ENCODE measurements around the gene CDK11A. TPM values are rescaled to one million over a fixed set of nuclear protein-coding genes. Genes with fewer than 3 reads are reported as not detected.
A peak's percentile ranks its signal among the peaks of the same experiment; 100 is the strongest.
"Not testable (repeated sequence)": the region's sequence is repeated elsewhere in the genome, so short reads cannot be mapped to it uniquely, and the experiment has no call there.

CDK11A gene
- total RNA-seq, 2 experiments from 2014 or later: 64.2 to 65.0 TPM

DNA sequence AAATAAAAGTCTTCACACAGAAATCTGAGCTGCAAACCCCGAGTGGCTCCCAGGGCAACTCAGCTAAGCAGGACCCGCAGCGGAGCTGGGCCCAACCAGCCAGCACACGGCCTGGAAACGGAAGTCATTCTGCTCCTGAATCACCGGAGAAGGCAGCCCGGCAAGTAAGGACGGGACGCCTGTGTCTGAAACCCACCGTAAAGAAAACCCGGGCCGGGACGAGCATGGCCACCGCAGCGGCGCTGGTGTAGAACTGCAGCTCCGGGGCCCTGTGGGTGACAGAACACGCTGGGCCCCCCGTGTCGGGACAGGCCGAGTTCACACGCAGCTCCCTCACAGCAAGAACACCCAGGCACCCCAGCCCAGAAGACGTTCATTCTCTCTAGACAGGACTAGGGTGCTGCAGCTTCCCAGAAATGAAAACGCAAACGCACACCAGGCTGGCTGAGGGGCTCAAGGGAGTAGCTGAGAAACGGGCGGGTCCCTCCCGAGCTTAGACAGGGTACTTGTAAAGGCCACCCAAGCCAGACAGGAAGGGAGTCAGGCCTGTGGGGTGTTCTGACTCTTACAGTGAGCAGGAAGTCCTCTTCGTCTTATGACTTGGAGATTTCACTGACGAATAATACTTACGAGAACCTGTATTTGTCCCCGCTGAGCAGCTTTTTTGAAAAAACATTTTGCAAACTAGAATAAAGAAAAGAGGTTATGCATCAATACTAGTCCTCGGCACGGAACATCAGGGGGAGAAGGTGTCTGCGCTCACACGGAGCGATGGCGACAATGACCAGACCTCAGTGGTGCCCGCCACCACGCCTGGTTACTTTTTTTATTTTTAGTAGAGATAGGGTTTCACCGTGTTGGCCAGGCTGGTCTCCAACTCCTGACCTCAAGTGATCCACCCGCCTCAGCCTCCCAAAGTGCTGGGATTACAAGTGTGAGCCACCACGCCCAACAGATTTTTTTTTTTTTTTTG is 54.4 kb downstream of the CDK11A start:
- no peak overlapping the region for H3K4me3 Mint-ChIP-seq
- DNase-seq: no peak
- H3K4me1 Mint-ChIP-seq: peaks cover 1% of the 10 kb centered on the region
- H3K27me3 Mint-ChIP-seq: no peaks in the 10 kb centered on the region
- H3K36me3 Mint-ChIP-seq: peaks cover 7% of the 10 kb centered on the region
- no peaks in the 10 kb centered on the region for H3K9me3 Mint-ChIP-seq
- no peak overlapping the region for H3K27ac Mint-ChIP-seq

DNA sequence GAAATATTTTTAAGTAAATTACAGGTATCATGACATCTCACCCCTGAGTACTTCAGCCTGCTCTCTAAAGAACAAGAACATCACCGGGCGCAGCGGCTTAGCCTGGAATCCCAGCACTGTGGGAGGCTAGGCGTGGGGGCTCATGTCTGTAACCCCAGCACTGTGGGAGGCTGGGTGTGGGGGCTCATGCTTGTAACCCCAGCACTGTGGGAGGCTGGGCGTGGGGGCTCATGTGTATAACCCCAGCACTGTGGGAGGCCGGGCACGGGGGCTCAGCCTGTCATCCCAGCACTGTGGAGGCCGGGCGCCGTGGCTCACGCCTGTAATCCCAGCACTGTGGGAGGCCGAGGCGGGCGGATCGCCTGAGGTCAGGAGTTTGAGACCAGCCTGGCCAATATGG is 57.6 kb downstream of the CDK11A start:
- no peaks in the 10 kb centered on the region for H3K27me3 Mint-ChIP-seq
- no peaks in the 10 kb centered on the region for H3K4me1 Mint-ChIP-seq
- no peak for DNase-seq
- H3K27ac Mint-ChIP-seq: no peak overlapping the region
- H3K9me3 Mint-ChIP-seq: no peaks in the 10 kb centered on the region
- no peak overlapping the region for H3K4me3 Mint-ChIP-seq
- H3K36me3 Mint-ChIP-seq: peaks cover 6% of the 10 kb centered on the region

DNA sequence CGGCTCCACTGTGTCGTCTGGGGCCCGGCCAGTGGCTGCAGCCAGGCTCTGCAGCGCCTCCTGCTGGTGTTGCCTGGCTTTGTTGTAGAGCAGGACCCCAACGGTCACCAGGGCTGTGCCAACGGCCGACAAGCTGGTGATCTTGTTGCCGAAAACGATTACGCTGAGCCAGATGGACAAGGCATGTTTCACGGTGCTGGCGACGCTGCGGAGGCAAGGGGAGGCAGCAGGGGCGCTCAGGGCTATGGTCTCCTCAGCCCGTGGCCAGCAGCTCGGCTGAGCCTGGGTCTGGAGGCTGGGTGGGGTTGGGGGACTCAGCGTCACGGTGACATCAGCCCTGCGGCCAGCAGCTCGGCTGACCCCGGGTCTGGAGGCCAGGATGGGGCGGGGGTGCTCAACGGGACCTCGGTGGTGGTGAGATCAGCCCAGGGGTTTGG is 58.3 kb downstream of the CDK11A start:
- Mint-ChIP-seq H3K27me3 (no peaks in the 10 kb centered on the region), H3K9me3 (no peaks in the 10 kb centered on the region), H3K4me1 (no peaks in the 10 kb centered on the region), H3K36me3 (peaks cover 6% of the 10 kb centered on the region), H3K4me3 (no peak overlapping the region), H3K27ac (no peak overlapping the region)
- peak; percentile 39 for DNase-seq

DNA sequence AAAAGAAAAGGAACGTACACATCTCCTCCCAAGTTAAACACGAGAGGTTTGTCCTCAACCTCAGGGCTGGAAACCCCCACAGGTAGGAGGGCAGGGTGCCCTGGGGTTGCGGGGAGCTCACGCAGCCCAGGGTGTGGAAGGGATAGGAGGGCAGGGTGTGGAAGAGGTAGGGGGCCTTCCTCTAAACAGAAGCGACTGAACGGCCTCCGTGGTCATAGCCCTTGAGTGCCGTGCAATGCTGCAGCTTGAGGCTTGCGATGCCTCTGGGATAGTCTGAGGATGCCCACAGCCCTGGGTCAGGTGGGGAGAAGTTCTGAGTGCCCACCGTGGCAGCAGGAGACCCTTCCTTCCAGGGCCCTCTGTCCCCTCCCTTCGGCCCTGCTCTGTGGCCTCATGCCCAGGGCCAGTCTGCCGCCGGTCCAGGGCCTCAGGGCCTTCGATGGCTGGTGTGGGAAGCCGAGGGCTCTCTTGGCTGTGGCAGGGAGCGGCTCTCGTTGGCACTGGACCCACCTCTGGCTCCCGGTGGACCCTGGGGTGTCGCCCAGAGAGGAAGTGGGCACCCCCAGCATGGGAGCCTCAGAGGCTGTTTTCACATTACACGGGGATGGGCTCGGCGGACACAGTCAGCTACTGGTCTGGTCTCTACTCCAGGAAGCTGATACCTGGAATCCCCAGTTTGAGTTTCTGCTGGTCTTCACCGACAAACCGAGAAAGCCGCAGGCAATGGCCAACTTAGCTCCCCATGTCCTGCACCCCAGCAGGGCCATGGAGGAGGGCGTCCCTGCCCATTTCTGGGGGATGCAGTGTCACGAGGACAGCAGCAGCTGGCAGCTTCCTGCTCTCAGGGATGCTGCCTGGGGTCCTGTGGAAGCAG is 59.0 kb downstream of the CDK11A start:
- H3K4me3 Mint-ChIP-seq: no peak overlapping the region
- no peak overlapping the region for H3K27ac Mint-ChIP-seq
- DNase-seq: no peak
- no peaks in the 10 kb centered on the region for H3K9me3 Mint-ChIP-seq
- no peaks in the 10 kb centered on the region for H3K27me3 Mint-ChIP-seq
- H3K36me3 Mint-ChIP-seq: peaks cover 6% of the 10 kb centered on the region
- H3K4me1 Mint-ChIP-seq: no peaks in the 10 kb centered on the region

DNA sequence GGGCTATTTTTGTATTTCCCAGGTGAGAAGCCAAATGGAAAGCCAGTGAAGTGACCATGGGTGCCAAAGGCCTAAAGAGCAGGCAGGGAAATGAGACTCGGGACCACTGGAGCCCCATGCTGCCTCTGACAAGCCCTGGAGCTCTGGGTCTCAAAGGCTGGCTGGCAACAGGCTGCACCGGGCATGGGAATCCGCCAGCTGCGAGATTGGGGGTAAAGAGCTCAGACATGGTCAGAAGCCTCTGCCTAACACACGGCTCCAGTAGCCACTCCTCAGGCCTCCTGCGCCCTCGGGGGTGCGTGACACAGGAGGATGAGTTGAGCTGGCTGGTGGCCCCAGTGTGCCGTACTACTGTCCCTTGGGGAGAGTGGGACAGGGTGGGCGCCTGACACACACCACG is 59.8 kb downstream of the CDK11A start:
- not testable (repeated sequence) for H3K27me3 Mint-ChIP-seq, H3K4me1 Mint-ChIP-seq, H3K36me3 Mint-ChIP-seq, H3K9me3 Mint-ChIP-seq, H3K4me3 Mint-ChIP-seq, DNase-seq, H3K27ac Mint-ChIP-seq

DNA sequence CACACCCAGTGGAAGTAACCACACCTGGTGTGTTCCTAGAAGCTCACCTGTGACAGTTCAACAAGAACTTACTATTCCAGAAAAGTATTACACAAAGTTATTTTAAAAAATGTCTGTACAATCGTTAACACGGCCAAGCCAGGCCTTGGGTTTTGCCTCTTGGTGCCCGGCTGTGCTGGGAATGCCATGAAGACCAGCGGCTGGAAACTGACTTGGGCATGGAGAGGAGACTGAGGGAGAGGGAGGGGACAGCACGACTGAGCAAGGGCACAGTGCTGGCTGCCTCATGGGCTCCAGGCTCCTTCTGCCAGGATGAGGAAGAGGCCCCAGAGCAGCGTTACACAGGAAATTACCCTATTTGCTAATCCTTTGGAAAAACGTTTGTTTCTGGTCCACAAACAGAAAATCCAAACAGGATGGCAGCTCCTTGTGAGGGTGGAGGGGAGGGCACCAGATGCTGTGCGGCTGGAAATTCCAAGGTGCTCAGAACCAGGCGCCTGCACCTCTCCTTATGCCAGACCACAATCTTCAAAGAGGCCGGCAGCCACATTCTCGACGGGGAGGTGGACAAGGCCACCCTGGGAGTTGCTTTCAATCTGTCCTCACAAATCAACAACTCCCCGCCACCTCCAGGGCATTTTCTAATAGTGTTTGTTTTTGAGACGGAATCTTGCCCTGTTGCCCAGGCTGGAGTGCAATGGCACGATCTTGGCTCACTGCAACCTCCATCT is 61.2 kb downstream of the CDK11A start:
- not testable (repeated sequence) for H3K27ac Mint-ChIP-seq, H3K27me3 Mint-ChIP-seq, DNase-seq

DNA sequence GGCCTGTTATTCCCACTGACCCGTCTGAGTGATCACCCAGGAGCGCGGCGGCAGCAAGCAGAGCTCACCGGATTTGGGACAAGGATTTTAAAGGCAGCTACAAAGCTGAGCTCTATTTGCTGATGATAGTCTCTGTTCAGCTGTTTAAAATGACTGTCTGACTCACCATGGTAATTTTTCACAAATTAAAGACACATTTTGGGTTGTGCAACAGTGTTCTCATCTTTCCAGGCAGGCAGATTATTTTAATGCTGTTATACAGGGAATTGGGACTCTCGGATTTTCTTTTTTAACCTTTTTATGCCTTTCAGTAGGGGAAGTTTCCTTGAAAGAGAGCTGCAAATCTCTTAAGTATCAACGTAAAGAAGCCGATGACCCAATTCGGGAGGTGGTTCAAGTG is 61.8 kb downstream of the CDK11A start:
- not testable (repeated sequence) for H3K4me1 Mint-ChIP-seq, H3K27me3 Mint-ChIP-seq, DNase-seq, H3K9me3 Mint-ChIP-seq, H3K4me3 Mint-ChIP-seq, H3K36me3 Mint-ChIP-seq, H3K27ac Mint-ChIP-seq

More for the DNA sequence above, 61.2 kb downstream of the CDK11A start:
- H3K36me3 Mint-ChIP-seq, H3K4me3 Mint-ChIP-seq, H3K4me1 Mint-ChIP-seq, H3K9me3 Mint-ChIP-seq: not testable (repeated sequence)

DNA sequence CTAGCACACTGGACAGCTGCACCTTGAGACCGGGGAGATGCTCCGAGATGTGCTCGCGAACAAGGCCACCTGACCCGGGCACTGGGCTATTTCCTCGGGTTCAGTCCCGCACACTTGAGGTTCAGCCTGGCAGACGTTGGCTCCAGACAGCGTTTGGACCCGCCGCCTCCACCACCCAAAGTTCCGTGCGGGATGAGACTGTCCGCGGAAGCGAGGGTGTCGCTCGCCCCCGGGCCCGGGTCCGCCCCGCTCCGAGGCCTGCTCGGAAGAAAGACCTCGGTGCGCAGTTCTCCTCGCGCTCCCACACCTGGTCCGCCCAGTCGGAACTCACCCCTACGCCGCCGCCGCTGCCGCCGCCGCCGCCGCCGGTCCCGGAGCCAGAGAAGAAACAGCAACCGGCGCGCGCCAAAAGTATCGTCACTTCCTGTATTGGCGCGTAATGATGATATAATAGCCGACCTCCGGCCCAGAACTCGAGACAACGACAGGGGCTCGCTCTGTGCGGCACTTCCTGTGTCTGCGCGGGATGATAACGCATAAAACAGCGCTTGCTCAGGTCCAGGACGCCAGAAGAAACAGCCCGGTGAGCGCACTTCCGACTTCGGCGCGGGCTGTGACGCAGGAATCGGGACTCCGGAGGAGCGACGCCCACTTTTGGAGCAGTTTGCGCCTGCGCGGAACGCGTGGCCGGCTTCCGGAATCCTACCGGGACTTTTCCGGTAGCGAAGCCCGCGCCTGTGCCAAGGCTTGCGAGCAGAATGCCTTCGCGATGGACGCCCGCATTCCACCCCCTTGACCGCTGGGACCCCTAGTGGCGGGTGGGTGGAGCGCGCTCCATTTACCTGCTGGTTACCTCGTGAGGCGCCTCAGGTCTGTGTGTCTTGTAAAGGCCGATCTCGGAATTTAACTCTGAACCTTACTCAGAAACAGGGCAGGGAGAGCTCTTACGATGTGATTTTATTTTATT is 65.3 kb downstream of the CDK11A start, which contains the start of gene CDK11B:
TSS of gene CDK11B (minus strand) at position 422 of the 967 bp plus-strand sequence. CDS start 1,519 bp downstream, outside the sequence.
- peak within 1 kb of the TSS; percentile 89 for H3K4me3 Mint-ChIP-seq
- H3K27me3 Mint-ChIP-seq, H3K9me3 Mint-ChIP-seq, H3K36me3 Mint-ChIP-seq, H3K4me1 Mint-ChIP-seq: not testable (repeated sequence)
- H3K27ac Mint-ChIP-seq: peak within 1 kb of the TSS; percentile 96
- DNase-seq: peak; percentile 97

Other genes starting within 250 kb of the CDK11A start
- gene ATAD3A, start 212.2 kb downstream of the CDK11A start, total RNA-seq: 10 to 100 TPM; 87.9 to 89.2 TPM
- gene TMEM240, start 183.7 kb downstream of the CDK11A start, total RNA-seq: under 1 TPM in 1 of 2 experiments, not detected in 1; 0.88 TPM
- gene SSU72, start 149.5 kb downstream of the CDK11A start, total RNA-seq: 100 to 1,000 TPM; 124 to 131 TPM
- 1 to 10 TPM; 2.9 to 3.3 TPM for gene FNDC10, start 124.2 kb downstream of the CDK11A start, total RNA-seq
- gene MIB2, start 108.9 kb downstream of the CDK11A start, total RNA-seq: 10 to 100 TPM; 33.1 to 38.7 TPM
- gene MMP23B, start 92.2 kb downstream of the CDK11A start, total RNA-seq: 1 to 10 TPM; 1.4 to 2.3 TPM
- 10 to 100 TPM; 42.2 to 43.3 TPM for gene CDK11B, start 65.4 kb downstream of the CDK11A start, total RNA-seq
- 10 to 100 TPM; 19.3 to 20.1 TPM for gene SLC35E2B, start 31.6 kb downstream of the CDK11A start, total RNA-seq
- gene NADK, start 54.1 kb upstream of the CDK11A start, total RNA-seq: 10 to 100 TPM; 74.7 to 77.1 TPM
- gene GNB1, start 166.7 kb upstream of the CDK11A start, total RNA-seq: 100 to 1,000 TPM; 360 to 394 TPM
- under 1 TPM; 0.87 to 0.98 TPM for gene CALML6, start 190.9 kb upstream of the CDK11A start, total RNA-seq
- 1 to 10 TPM; 2.4 to 2.7 TPM for gene TMEM52, start 194.9 kb upstream of the CDK11A start, total RNA-seq